ENCODE measurements around the gene ZNF613. TPM values are rescaled to one million over a fixed set of nuclear protein-coding genes. Genes with fewer than 3 reads are reported as not detected.

The ZNF613 gene
- total RNA-seq, 1 experiment from 2014 or later: 2.8 TPM

Other genes with a start within 250 kb of the ZNF613 start
- 13.6 and 17.8 TPM in 2 replicates for gene SPACA6, start 234.1 kb upstream of the ZNF613 start, total RNA-seq (2014; rRNA removed; shearing (Covaris generic))
- gene HAS1, start 203.5 kb upstream of the ZNF613 start, total RNA-seq (2014; rRNA removed; shearing (Covaris generic)): 0.05 TPM in 1 of 2 replicates, not detected in the other
- not detected in 2 replicates for gene FPR1, start 175.6 kb upstream of the ZNF613 start, total RNA-seq (2014; rRNA removed; shearing (Covaris generic))
- not detected in 2 replicates for gene FPR2, start 166.3 kb upstream of the ZNF613 start, total RNA-seq (2014; rRNA removed; shearing (Covaris generic))
- not detected in 2 replicates for gene FPR3, start 132.3 kb upstream of the ZNF613 start, total RNA-seq (2014; rRNA removed; shearing (Covaris generic))
- gene ZNF577, start 39.5 kb upstream of the ZNF613 start, total RNA-seq (2014; rRNA removed; shearing (Covaris generic)): 0.99 and 1.1 TPM in 2 replicates
- gene ZNF649, start 22.5 kb upstream of the ZNF613 start, total RNA-seq (2014; rRNA removed; shearing (Covaris generic)): 0.64 and 1.8 TPM in 2 replicates
- 1.3 and 1.9 TPM in 2 replicates for gene ZNF350, start 59.4 kb downstream of the ZNF613 start, total RNA-seq (2014; rRNA removed; shearing (Covaris generic))
- 0.41 and 1.4 TPM in 2 replicates for gene ZNF615, start 80.7 kb downstream of the ZNF613 start, total RNA-seq (2014; rRNA removed; shearing (Covaris generic))
- gene ZNF614, start 100.9 kb downstream of the ZNF613 start, total RNA-seq (2014; rRNA removed; shearing (Covaris generic)): 6.0 and 7.4 TPM in 2 replicates
- 4.9 and 5.3 TPM in 2 replicates for gene ZNF432, start 121.4 kb downstream of the ZNF613 start, total RNA-seq (2014; rRNA removed; shearing (Covaris generic))
- 6.7 and 8.7 TPM in 2 replicates for gene ZNF841, start 168.3 kb downstream of the ZNF613 start, total RNA-seq (2014; rRNA removed; shearing (Covaris generic))
- 0.50 and 0.81 TPM in 2 replicates for gene ZNF616, start 212.5 kb downstream of the ZNF613 start, total RNA-seq (2014; rRNA removed; shearing (Covaris generic))
- gene ZNF836, start 244.1 kb downstream of the ZNF613 start, total RNA-seq (2014; rRNA removed; shearing (Covaris generic)): 0.10 and 1.6 TPM in 2 replicates

Data from HT-29 (cell line).